Activated B cell treated with CpG ODN at 0.5 μM for 24 hours (primary cell): ENCODE results near the gene HRCT1. TPM values are rescaled to one million over a fixed set of nuclear protein-coding genes. Genes with fewer than 3 reads are reported as not detected.

Experiments
- ATAC-seq: fragments of 200-7000 bp; cut with Tn5 transposase; one replicate; pipeline ENCODE4 v1.10.0; 2021; ENCODE audit warnings: low read depth, mild to moderate bottlenecking, moderate library complexity
- CTCF ChIA-PET: fragments of 350-600 bp; sonication (Branson Sonifier 250); formaldehyde crosslinking; loops from one replicate; lab custom pipeline; 2021; ENCODE audit warnings: antibody characterized with exemption; lab: Charles Lee
- POLR2A ChIA-PET: fragments of 350-600 bp; sonication (Branson Sonifier 250); formaldehyde crosslinking; loops from one replicate; lab custom pipeline; 2021; ENCODE audit warnings: antibody characterized with exemption; lab: Charles Lee
- DNase-seq: peaks from one replicate; pipeline ENCODE4 v3.0.0; 2022
- H3K27ac Mint-ChIP-seq: one replicate; pipeline ENCODE4 v1.8.0; 2020; ENCODE audit warnings: mixed read lengths
- H3K27me3 Mint-ChIP-seq: one replicate; pipeline ENCODE4 v1.8.0; 2021; ENCODE audit warnings: mixed read lengths
- H3K36me3 Mint-ChIP-seq: one replicate; pipeline ENCODE4 v1.8.0; 2021; ENCODE audit warnings: low read depth, mixed read lengths
- H3K4me1 Mint-ChIP-seq: one replicate; pipeline ENCODE4 v1.8.0; 2021; ENCODE audit warnings: mixed read lengths
- H3K4me3 Mint-ChIP-seq: one replicate; pipeline ENCODE4 v1.8.0; 2020; ENCODE audit warnings: mild to moderate bottlenecking, mixed read lengths
- H3K9me3 Mint-ChIP-seq: one replicate; pipeline ENCODE4 v1.8.0; 2020; ENCODE audit warnings: mixed read lengths
- intact Hi-C: fragments of 100-400 bp; cut with micrococcal nuclease; formaldehyde crosslinking; loops from one replicate; pipeline ENCODE4 v1.15.1; 2024
- total RNA-seq: library from RNA; stranded (reverse); gene quantifications from 2 replicates; pipeline ENCODE4 v1.2.3, GENCODE V29; 2022
- TF ChIP-seq, protein P1 (sequence below): fragments of 200-600 bp; IDR thresholded peaks from one replicate; pipeline ENCODE4 v1.8.0; 2022; ENCODE audit warnings: antibody characterized with exemption, mild to moderate bottlenecking

HRCT1 gene
- total RNA-seq, 1 donor from 2014 or later = not detected

DNA sequence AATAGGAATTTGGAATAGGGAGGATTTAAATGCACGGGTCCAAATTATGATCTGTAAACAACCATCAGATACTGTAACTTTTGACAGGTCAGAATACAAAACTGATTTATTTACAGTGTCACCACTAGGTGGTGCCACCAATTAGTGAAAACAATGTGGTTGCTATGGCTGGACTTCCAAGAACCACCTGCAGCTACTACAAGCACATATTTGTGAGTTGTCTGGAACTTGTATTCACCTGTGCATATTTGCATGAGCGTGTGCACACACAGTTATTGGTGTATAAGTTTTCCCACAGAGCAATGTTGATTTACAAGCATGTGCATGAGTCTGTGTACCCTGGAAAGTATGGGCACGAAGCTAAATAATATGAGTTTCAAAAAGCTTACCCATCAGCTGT, 3.0 kb upstream of the HRCT1 start:
- no peaks in the 10 kb centered on the region for H3K36me3 Mint-ChIP-seq
- TF ChIP-seq, protein P1, sequence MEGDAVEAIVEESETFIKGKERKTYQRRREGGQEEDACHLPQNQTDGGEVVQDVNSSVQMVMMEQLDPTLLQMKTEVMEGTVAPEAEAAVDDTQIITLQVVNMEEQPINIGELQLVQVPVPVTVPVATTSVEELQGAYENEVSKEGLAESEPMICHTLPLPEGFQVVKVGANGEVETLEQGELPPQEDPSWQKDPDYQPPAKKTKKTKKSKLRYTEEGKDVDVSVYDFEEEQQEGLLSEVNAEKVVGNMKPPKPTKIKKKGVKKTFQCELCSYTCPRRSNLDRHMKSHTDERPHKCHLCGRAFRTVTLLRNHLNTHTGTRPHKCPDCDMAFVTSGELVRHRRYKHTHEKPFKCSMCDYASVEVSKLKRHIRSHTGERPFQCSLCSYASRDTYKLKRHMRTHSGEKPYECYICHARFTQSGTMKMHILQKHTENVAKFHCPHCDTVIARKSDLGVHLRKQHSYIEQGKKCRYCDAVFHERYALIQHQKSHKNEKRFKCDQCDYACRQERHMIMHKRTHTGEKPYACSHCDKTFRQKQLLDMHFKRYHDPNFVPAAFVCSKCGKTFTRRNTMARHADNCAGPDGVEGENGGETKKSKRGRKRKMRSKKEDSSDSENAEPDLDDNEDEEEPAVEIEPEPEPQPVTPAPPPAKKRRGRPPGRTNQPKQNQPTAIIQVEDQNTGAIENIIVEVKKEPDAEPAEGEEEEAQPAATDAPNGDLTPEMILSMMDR = peak; percentile 79
- ChIA-PET CTCF (interaction anchor here (0.7 to 3.4 kb wide), 8 partner anchors 9 to 200 kb away, joined by 3 to 38 read pairs (median 5); no protein-coding TSS in a partner anchor), POLR2A (no interaction called here)
- H3K4me1 Mint-ChIP-seq = no peaks in the 10 kb centered on the region
- ATAC-seq (peak; percentile 49), DNase-seq (no peak)
- H3K27me3 Mint-ChIP-seq = peaks cover 17% of the 10 kb centered on the region
- H3K9me3 Mint-ChIP-seq = no peaks in the 10 kb centered on the region
- no peak overlapping the region for H3K4me3 Mint-ChIP-seq
- intact Hi-C loops = loop anchor here (1.0 kb wide), 2 partner anchors 42 to 120 kb away; no protein-coding TSS in a partner anchor
- no peak overlapping the region for H3K27ac Mint-ChIP-seq

DNA sequence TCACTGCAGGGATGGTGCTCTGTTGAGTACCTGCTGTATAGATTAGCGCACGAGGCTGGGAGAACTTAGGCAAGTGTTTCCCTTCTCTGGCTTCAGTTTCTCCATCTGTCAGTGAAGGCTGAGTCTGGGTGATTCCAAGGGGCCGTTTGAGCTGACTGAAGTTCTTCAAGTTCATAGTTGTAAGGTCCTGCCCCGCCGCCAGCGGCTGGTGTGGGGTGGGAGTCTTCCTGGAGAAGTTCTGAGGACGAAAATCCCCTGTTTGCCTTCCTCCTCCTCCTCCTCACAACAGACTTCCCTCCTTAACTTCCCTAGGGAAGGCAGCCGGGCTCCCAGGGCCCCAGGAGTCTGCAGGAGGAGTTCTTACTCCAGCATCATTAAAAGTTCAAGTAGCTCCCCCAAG, 1.7 kb upstream of the HRCT1 start:
- Mint-ChIP-seq H3K9me3 (no peaks in the 10 kb centered on the region), H3K27ac (no peak overlapping the region), H3K4me3 (no peak overlapping the region), H3K36me3 (no peaks in the 10 kb centered on the region), H3K27me3 (peaks cover 22% of the 10 kb centered on the region), H3K4me1 (no peaks in the 10 kb centered on the region)
- ATAC-seq (no peak), DNase-seq (no peak)
- CTCF ChIA-PET = interaction anchor here (3.4 kb wide), 1 partner anchor 41 kb away, joined by 38 read pairs; no protein-coding TSS in a partner anchor
- POLR2A ChIA-PET = no interaction called here
- TF ChIP-seq, protein P1 = no peak
- intact Hi-C loops = no loop called here

DNA sequence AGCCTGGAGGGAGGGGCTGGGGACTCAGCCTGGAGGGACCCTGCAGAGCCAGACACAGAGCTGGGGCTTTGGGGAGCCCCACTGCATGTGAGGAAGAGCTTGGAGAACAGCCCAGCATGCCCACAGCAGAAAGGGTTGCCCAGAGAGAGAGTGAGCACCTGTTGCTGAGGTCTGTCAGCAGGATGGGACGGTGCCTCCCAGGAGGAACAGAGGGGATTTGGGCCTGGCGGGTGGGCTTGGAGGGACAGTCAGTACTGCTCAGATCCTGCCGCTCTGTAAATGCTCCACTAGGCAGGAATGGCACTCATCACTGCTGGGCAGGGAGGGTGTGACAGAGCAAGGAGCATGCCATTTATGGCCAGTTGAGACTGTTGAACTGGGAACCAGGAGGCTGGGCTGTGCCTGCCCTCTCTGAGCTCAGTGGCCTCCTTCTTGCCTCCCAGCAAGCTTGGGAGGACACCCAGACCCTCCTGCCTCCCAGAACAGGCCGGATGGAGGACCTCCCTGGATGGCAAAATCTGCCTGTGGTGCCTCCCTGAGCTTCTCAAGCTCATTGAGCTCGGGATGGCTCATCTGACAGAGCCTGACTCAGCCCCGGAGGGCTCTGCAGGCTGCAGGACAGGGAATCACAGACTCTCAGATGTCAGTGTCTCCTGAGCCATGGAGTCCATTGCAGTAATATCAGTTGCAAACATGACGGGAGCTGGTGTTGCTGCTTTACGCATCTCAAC, 786 bp upstream of the HRCT1 start:
- DNase-seq (no peak), ATAC-seq (no peak)
- CTCF ChIA-PET = interaction anchor here (0.9 to 3.4 kb wide), 2 partner anchors 14 to 40 kb away, joined by 3 to 38 read pairs; no protein-coding TSS in a partner anchor
- H3K36me3 Mint-ChIP-seq = no peaks in the 10 kb centered on the region
- H3K9me3 Mint-ChIP-seq = no peaks in the 10 kb centered on the region
- intact Hi-C loops = no loop called here
- POLR2A ChIA-PET = no interaction called here
- H3K27ac Mint-ChIP-seq = no peak overlapping the region
- no peaks in the 10 kb centered on the region for H3K4me1 Mint-ChIP-seq
- H3K27me3 Mint-ChIP-seq = peaks cover 26% of the 10 kb centered on the region
- TF ChIP-seq, protein P1 = no peak
- H3K4me3 Mint-ChIP-seq = no peak overlapping the region

DNA sequence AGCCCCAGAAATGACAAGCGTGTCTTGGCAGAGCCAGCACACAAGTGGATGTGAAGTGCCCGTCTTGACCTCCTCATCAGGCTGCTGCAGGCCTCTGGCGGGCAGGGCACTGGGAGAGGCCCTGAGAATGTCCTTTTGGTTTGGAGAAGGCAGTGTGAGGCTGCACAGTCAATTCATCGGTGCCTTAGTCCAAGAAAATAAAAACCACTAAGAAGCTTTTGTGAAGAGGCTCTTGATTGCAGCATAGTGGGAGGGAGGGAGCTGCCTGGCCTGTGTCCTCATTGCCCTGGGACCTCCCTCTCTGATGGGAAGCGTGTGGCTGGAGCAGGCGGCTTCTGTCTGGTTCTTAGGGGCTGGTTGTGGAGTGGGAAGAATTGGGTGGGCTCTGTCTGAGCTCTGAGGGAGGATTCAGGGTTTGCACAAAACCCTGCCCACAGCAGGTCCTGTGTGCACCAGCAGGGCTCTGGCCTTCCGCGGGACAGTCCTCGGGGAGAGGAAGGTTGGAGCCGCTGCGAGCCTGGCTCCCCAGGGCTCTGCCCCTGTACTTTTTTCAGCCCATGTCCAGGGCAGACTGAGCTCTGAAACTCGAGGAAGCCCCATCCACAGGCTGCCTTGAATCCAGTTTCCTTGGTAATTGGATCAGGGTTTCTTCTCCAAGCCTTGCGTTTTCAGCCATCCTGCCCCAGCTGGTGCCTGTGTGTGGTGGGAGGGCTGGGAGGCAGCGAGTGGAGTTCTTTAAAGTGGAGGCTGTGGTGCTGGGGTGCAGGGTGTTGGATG, 1.1 kb downstream of the HRCT1 start:
- TF ChIP-seq, protein P1 = no peak
- H3K27ac Mint-ChIP-seq = no peak overlapping the region
- peaks cover 3% of the 10 kb centered on the region for H3K4me1 Mint-ChIP-seq
- no peaks in the 10 kb centered on the region for H3K9me3 Mint-ChIP-seq
- ChIA-PET CTCF (no interaction called here), POLR2A (no interaction called here)
- intact Hi-C loops = no loop called here
- no peak for DNase-seq
- H3K27me3 Mint-ChIP-seq = peaks cover 31% of the 10 kb centered on the region
- ATAC-seq = no peak
- no peak overlapping the region for H3K4me3 Mint-ChIP-seq
- no peaks in the 10 kb centered on the region for H3K36me3 Mint-ChIP-seq
